Measurements from ENCODE around the gene APH1A.
"Not testable (repeated sequence)": the region's sequence is repeated elsewhere in the genome, so short reads cannot be mapped to it uniquely, and the experiment has no call there.

APH1A gene

GRCh38 chr1:150268705-150269403 is at the start of gene APH1A:
TSS of gene APH1A (minus strand) at chr1:150269016. CDS start at chr1:150268810, 206 bp downstream.
- peak; percentile 80 for DNase-seq

DNA sequence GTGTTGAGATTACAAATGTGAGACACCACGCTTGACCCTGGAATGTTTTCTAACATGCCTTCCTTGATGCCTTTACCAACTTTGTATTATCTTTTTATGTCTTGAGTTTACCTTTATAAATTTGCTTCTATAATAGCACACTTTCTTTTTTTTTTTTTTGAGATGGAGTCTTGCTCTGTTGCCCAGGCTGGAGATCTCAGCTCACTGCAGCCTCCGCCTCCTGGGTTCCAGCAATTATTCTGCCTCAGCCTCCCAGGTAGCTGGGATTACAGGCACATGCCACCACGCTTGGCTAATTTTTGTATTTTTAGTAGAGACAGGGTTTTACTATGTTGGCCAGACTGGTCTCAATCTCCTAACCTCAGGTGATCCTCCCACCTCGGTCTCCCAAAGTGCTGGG is 45.9 kb upstream of the APH1A start:
- DNase-seq = not testable (repeated sequence)

GRCh38 chr1:150311762-150312161 is 42.9 kb upstream of the APH1A start:
- no peak for DNase-seq

- DNase-seq = peak; percentile 83
Measured at GRCh38 chr1:150309758-150310508, 41.1 kb upstream of the APH1A start.

- DNase-seq = not testable (repeated sequence)
Measured at GRCh38 chr1:150308585-150308984, 39.8 kb upstream of the APH1A start.

- no peak for DNase-seq
Measured at GRCh38 chr1:150302902-150303301, 34.1 kb upstream of the APH1A start.

DNA sequence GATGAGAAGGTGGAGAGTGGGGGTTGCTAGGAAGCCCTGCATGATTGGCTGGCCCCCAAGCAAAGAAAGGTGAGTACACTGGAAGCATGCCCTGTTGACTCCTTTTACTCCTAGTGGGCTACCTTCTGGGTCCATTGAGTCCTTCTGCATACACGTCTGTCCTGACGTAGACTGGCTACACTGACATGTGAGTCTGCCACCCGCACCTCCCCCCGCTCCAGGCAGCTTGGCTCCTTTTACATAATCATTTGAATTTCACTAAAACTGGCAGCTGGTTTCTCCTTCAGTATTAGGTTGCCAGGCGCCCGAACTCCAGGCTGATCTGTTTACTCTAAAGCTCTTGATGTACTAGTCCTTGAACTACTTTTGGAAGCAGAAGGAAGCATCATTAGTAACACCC is 33.5 kb upstream of the APH1A start:
- DNase-seq = no peak

DNA sequence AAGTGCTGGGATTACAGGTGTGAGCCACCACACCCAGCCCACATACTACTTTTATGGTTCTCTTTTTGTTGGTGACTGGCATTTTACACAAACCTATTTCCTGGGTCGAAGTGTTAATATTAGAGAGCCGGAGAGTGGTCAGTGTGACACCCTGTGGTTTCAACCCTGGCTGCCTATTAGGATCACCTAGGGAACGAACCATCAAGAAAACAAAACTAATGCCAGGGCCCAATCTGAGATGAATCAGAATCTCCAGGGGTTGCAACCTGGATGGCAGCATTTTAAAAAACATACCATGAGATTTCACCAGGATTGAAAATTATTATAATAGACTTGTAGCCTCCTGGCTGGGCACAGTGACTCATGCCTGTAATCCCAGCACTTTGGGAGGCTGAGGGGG is 30.9 kb upstream of the APH1A start:
- no peak for DNase-seq

DNA sequence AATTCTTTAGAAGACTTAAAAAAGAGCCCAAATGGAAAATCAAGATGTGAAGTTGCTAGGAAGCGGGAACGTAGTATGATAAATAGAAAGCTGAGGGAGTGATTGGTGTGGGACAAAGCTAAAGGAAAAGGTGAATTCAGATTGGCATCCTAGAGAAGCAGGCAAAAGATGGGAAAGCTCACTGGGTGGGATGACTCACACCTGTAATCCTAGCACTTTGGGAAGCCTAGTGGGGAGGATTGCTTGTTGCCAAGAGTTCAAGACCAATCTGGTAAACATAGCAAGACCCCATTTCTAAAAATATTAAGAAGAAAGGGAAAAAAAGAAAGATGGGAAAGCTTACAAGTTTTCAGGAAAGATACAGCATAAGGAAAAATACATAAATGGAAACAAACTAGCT is 26.7 kb upstream of the APH1A start:
- DNase-seq = no peak

DNA sequence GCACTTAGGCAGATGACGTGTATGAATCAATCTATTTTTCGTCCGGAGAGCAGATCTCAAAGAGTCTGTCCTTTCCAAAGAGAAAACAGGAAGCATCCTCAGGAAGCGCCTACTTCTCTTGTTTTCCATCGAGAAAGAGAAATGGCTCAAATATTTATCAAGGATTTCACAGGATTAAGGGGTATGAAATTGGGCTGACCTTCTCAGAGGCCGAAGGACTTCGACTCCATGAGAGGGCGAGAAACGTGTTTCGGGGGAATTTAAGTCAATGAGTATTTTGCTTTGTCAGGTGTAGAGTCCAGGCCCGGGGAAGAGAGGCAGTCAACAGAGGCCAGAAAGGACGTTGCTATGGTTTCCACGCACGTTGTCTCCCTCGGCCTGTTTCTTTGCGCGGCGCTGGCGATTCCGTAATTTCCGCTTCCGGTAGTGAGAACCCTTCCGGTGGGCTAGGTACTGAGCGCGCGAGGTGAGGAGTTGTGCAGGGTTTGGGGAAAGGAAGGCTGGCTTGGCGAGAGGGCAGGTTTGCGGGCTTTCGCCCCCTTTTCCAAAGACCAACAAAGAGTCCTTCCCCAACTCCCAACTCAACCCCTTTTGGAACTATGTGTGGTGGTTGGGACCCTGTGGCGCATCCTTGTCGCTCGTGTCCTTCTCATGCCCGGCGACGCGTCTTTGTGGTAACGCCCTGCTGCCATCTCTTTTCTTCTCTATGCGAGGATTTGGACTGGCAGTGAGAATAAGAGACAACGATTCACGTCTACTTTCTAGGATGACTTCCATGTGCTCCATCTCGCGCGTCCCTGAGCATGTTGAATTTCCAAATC is 24.8 kb upstream of the APH1A start, which contains the start of gene MRPS21:
TSS of gene MRPS21 (plus strand) at position 429 of the 821 bp plus-strand sequence. CDS start 506 bp downstream, outside the sequence.
- DNase-seq = peak; percentile 90

- DNase-seq = no peak
Measured at GRCh38 chr1:150288822-150289221, 20.0 kb upstream of the APH1A start.

DNA sequence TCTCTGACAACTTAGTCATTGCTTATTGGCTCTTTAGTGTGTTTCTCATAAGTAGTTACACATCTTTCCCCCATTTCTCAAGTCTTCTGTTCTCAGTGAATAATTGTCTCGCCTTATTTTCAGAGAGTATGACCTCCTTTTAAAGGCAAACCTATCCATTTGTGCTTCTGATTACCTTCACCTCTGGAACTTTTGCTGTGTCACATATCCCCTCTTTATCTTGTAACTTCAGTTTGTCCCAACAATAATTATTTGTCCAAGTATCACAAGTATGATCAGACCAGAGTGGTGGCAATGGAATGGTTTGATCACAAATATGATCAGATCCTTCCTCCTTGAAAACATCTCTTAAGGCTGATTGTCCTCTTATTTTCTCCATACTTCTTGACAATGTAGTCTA is 19.6 kb upstream of the APH1A start:
- no peak for DNase-seq

DNA sequence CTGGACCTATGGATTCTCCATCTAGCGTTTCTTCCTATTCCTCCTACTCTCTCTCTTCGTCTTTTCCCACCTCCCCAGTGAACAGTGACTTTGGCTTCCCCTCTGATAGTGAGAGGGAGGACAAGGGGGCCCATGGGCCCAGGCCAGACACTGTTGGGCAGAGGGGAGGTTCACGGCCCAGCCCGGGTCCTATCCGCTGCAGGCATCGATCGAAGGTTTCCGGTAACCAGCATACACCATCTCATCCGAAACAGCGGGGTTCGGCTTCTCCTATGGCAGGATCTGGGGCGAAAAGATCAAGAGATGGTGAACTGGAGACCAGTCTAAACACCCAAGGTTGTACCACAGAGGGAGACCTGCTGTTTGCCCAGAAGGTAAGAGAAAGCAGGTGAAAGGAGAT is 14.4 kb upstream of the APH1A start:
- no peak for DNase-seq

DNA sequence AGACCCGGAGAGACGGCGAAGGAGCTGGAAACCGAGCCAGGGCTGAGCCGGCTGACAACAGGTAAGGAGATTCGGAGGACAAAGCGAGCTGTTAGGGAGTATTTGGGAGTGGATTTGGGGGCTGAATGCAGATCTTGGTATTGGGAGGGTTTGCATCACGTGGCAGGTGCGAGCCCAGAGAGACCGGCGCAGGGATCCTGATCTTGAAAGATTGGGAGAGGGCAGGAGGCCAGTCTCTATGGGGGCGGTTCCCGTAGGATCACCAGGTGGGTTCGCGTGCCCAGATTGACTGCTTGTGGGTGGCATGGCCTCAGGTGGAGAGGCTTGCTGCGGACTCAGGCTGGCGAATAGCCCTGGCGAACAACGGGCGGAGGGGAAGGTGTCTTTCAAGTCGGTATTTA is 13.7 kb upstream of the APH1A start:
- peak; percentile 71 for DNase-seq

GRCh38 chr1:150281758-150282557 is 13.1 kb upstream of the APH1A start, which contains the start of gene CIART:
TSS of gene CIART (plus strand) at chr1:150282554. CDS start at chr1:150283268, 714 bp downstream.
- peak; percentile 96 for DNase-seq

GRCh38 chr1:150281221-150281757 is 12.5 kb upstream of the APH1A start:
- DNase-seq = peak; percentile 40

- DNase-seq = no peak
Measured at GRCh38 chr1:150280138-150280707, 11.4 kb upstream of the APH1A start.

DNA sequence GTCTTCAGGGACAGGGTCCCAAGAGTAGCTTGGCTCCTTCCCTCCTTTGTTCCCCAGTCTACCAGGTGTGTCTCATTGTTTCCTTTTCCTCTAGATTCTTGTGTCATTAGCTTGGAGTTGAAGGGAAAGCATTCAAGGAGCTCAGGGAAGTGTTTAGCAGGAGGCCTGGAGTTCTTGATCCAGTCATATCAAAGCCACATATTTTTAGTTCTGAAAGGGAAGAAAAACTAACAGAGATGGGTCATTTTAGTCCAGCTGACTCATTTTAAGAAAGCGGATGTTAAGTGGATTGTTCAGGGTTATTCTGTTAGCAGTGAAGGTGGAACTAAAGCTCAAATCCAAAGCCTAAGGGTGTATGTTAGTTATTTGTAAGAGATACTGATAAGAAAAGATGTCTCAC is 4.5 kb upstream of the APH1A start:
- DNase-seq = no peak

DNA sequence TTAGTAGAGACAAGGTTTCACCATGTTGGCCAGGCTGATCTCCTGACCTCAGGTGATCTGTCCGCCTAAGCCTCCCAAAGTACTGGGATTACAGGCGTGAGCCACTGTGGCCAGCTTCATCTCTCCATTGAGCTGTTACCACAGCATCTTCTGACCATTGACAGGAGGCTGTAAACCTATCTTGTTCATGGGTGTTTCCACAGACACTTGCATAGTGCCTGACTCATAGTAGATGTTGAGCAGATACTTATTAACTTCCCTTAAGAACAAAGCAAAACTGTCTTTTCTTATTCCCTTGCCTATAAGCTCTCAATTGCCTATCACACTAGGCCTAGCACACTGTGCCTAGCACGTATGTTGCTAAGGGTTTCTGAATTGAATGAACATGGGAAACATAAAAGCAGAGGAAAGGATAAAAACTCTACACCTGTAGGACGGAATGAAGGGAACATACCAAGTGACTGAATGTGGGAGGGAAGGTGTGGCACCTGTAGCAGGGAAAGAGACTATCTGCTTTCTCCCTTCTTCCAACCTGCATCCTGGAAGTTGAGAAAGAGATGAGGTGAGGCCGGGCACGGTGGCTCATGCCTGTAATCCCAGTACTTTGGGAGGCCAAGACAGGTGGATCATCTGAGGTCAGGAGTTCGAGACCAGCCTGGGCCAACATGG is 2.6 kb upstream of the APH1A start:
- DNase-seq = no peak

GRCh38 chr1:150269451-150269850 is 635 bp upstream of the APH1A start:
- DNase-seq = no peak

DNA sequence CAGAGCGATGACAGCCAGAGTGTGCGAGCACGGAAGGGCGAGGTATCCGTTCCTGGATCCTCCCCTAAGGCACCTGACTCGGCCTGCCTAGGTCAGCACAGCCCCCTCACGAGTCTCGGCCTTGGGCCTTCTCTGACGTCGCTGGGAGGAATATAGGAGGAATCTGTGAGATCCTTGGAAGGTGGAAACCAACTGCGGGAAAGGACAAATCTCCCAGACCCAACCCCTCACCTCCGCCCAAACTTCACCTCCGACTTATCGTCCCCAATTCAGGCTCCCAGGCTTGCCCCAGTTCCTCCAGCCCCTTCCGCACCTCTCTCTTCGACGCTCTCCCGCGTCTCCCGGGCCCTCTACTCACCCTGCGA is 494 bp downstream of the APH1A start:
- DNase-seq = no peak
